Measurements from ENCODE around the gene RRN3.
A peak's percentile ranks its signal among the peaks of the same experiment; 100 is the strongest.
"Not testable (repeated sequence)": the region's sequence is repeated elsewhere in the genome, so short reads cannot be mapped to it uniquely, and the experiment has no call there.

RRN3 gene

GRCh38 chr16:15093955-15094827 is at the start of gene RRN3:
Gene RRN3 (minus strand): TSS chr16:15094272. CDS start chr16:15094233, 39 bp downstream.
- peak; percentile 78 for DNase-seq (ENCODE audit: low read depth)

GRCh38 chr16:15143601-15144091 is 49.6 kb upstream of the RRN3 start:
- DNase-seq (ENCODE audit: low read depth) = not testable (repeated sequence)

GRCh38 chr16:15142891-15143600 is 49.0 kb upstream of the RRN3 start:
- not testable (repeated sequence) for DNase-seq (ENCODE audit: low read depth)

- DNase-seq (ENCODE audit: low read depth) = not testable (repeated sequence)
Observed at GRCh38 chr16:15142107-15142890, 48.2 kb upstream of the RRN3 start.

- no peak for DNase-seq (ENCODE audit: low read depth)
Observed at GRCh38 chr16:15141586-15141985, 47.5 kb upstream of the RRN3 start.

- DNase-seq (ENCODE audit: low read depth) = not testable (repeated sequence)
Observed at GRCh38 chr16:15140444-15141365, 46.6 kb upstream of the RRN3 start.

GRCh38 chr16:15137514-15137913 is 43.4 kb upstream of the RRN3 start:
- DNase-seq (ENCODE audit: low read depth) = not testable (repeated sequence)

- DNase-seq (ENCODE audit: low read depth) = not testable (repeated sequence)
Observed at GRCh38 chr16:15135483-15136360, 41.6 kb upstream of the RRN3 start.

- DNase-seq (ENCODE audit: low read depth) = not testable (repeated sequence)
Observed at GRCh38 chr16:15134752-15135482, 40.8 kb upstream of the RRN3 start.

- DNase-seq (ENCODE audit: low read depth) = not testable (repeated sequence)
Observed at GRCh38 chr16:15133554-15133953, 39.5 kb upstream of the RRN3 start.

- DNase-seq (ENCODE audit: low read depth) = not testable (repeated sequence)
Observed at GRCh38 chr16:15132719-15133428, 38.8 kb upstream of the RRN3 start.

GRCh38 chr16:15130943-15131700 is 37.0 kb upstream of the RRN3 start:
- not testable (repeated sequence) for DNase-seq (ENCODE audit: low read depth)

GRCh38 chr16:15130256-15130932 is 36.3 kb upstream of the RRN3 start:
- DNase-seq (ENCODE audit: low read depth) = not testable (repeated sequence)

GRCh38 chr16:15127641-15128425 is 33.8 kb upstream of the RRN3 start:
- DNase-seq (ENCODE audit: low read depth) = not testable (repeated sequence)

- DNase-seq (ENCODE audit: low read depth) = not testable (repeated sequence)
Observed at GRCh38 chr16:15100372-15100987, 6.4 kb upstream of the RRN3 start.
